ENCODE data around the gene AEBP2. TPM values are rescaled to one million over a fixed set of nuclear protein-coding genes. Genes with fewer than 3 reads are reported as not detected.

The AEBP2 gene
- total RNA-seq, 4 donors from 2014 or later: 27.9 to 57.5 (median 41.1) TPM

DNA sequence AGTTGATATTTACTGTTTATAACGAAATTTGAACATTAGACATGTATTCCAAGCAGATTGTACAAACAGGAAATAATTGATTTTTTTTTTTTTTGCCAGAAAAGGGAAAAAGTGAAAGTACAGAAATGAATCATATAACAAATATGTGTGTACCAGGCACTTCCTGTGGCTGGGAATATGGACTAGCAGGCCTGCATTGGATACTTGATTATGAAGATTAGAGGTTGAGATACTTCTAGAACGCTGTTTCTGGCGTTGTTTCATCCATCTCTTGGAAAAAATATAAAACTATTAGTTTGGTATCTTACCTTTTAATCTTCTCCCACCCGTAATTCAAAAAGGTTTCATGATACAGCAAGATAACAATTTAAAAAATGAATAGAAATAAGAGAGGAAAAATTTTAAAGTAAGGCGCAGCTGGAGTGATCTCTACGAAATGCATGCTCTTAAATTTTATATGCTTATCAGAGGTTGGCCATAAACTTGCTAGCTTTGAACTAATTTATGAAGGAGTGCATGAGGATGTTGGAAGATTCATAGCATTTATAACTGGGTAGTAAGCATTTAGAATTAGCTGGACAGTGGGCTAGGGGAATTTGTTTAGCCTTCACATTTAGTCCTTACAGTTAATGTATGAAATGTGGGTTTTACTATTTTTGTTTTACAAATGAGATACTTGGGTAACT is 90.8 kb downstream of the AEBP2 start:
- TF ChIP-seq POLR2A (IDR thresholded peaks at IDR 0.05): no peak
- TF ChIP-seq, protein P1, sequence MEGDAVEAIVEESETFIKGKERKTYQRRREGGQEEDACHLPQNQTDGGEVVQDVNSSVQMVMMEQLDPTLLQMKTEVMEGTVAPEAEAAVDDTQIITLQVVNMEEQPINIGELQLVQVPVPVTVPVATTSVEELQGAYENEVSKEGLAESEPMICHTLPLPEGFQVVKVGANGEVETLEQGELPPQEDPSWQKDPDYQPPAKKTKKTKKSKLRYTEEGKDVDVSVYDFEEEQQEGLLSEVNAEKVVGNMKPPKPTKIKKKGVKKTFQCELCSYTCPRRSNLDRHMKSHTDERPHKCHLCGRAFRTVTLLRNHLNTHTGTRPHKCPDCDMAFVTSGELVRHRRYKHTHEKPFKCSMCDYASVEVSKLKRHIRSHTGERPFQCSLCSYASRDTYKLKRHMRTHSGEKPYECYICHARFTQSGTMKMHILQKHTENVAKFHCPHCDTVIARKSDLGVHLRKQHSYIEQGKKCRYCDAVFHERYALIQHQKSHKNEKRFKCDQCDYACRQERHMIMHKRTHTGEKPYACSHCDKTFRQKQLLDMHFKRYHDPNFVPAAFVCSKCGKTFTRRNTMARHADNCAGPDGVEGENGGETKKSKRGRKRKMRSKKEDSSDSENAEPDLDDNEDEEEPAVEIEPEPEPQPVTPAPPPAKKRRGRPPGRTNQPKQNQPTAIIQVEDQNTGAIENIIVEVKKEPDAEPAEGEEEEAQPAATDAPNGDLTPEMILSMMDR (IDR thresholded peaks at IDR 0.05): no peak
- Histone ChIP-seq H3K9me3 (no peaks in the 10 kb centered on the region), H3K36me3 (no peaks in the 10 kb centered on the region), H3K4me1 (no peaks in the 10 kb centered on the region), H3K27me3 (no peaks in the 10 kb centered on the region), H3K4me3 (replicated peaks in 1 of 3) (no peak overlapping the region), H3K27ac (no peak overlapping the region)
- WGBS, 2 donors: 77 to 82% methylated on average over 6 of the region's 6 CpGs
- no peak for DNase-seq
- intact Hi-C loops (cut with DNase I): no loop called here

DNA sequence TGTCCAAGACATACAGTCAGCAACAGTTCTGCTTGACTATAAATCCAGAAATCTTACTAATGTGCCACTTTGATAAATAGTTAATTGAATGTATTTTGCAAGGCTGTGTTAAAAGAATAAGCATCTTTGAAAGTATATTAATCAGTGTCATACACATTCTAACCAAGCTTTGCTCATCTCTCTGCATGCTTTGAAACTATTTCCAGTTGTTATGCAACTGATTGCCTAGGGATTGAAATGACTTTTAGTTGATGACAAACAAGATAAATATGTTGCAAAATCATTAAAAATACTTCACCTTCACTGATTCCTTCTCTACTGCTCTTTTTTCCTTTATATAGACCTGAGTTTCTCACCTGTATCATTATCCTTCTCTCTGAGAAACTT is 91.3 kb downstream of the AEBP2 start:
- no peak overlapping the region for H3K4me3 ChIP-seq (replicated peaks in 1 of 3)
- no peaks in the 10 kb centered on the region for H3K9me3 ChIP-seq
- H3K4me1 ChIP-seq: no peaks in the 10 kb centered on the region
- TF ChIP-seq POLR2A (IDR thresholded peaks at IDR 0.05): no peak
- TF ChIP-seq, protein P1 (IDR thresholded peaks at IDR 0.05): no peak
- intact Hi-C loops (cut with DNase I): no loop called here
- no peaks in the 10 kb centered on the region for H3K36me3 ChIP-seq
- no peak overlapping the region for H3K27ac ChIP-seq
- no peaks in the 10 kb centered on the region for H3K27me3 ChIP-seq
- no peak for DNase-seq

DNA sequence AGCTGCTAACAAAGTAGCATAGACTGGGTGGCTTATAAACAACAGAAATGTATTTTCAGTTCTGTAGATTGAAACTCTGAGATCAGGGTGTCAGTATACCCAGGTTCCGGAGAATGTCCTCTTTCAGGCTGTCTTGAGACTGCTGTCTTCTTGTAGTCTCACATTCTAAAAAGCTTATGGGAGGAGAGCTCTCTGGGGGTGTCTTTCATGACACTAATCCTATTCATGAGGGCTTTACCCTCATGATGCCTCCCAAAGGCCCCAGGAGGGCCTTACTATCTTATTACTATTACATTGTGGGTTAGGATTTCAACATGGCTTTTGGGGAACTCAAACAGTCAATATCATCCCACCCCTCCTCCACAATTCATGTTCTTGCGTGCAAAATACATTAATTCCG is 94.3 kb downstream of the AEBP2 start:
- no peak overlapping the region for H3K27ac ChIP-seq
- intact Hi-C loops (cut with DNase I): no loop called here
- no peaks in the 10 kb centered on the region for H3K36me3 ChIP-seq
- H3K9me3 ChIP-seq: no peaks in the 10 kb centered on the region
- H3K4me1 ChIP-seq: no peaks in the 10 kb centered on the region
- no peak for TF ChIP-seq POLR2A (IDR thresholded peaks at IDR 0.05)
- TF ChIP-seq, protein P1 (IDR thresholded peaks at IDR 0.05): no peak
- H3K4me3 ChIP-seq (replicated peaks in 1 of 3): no peak overlapping the region
- no peak for DNase-seq
- WGBS, 2 donors: 96 to 97% methylated on average over 3 of the region's 3 CpGs
- no peaks in the 10 kb centered on the region for H3K27me3 ChIP-seq

GRCh38 chr12:19539071-19539470 is 99.8 kb downstream of the AEBP2 start:
- H3K27ac ChIP-seq: no peak overlapping the region
- H3K9me3 ChIP-seq: no peaks in the 10 kb centered on the region
- no peaks in the 10 kb centered on the region for H3K4me1 ChIP-seq
- intact Hi-C loops (cut with DNase I): no loop called here
- no peak for DNase-seq
- TF ChIP-seq POLR2A (IDR thresholded peaks at IDR 0.05): no peak
- TF ChIP-seq, protein P1 (IDR thresholded peaks at IDR 0.05): no peak
- no peaks in the 10 kb centered on the region for H3K36me3 ChIP-seq
- H3K4me3 ChIP-seq (replicated peaks in 1 of 3): no peak overlapping the region
- no peaks in the 10 kb centered on the region for H3K27me3 ChIP-seq

DNA sequence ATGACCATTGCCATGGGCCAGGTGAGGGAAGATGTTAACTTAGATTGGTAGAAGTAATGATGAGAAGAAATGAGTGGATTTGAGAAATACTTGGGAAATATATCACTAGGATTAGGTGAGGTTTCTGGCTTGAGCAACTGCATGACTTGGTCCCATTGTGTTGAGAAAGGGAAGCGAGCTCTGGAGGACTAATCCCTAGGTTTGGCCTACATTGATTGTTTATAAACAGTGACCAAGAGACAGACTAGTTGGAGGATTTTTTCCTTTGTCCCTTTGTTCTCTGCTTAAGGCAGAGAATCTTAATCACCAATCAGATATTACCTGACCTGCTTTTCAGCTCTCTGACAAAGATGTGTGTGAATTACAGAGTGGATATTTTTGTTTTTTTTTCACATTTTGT is 100.5 kb downstream of the AEBP2 start:
- Histone ChIP-seq H3K4me3 (replicated peaks in 1 of 3) (no peak overlapping the region), H3K27me3 (no peaks in the 10 kb centered on the region), H3K4me1 (no peaks in the 10 kb centered on the region), H3K27ac (no peak overlapping the region), H3K9me3 (no peaks in the 10 kb centered on the region), H3K36me3 (no peaks in the 10 kb centered on the region)
- no peak for DNase-seq
- no peak for TF ChIP-seq POLR2A (IDR thresholded peaks at IDR 0.05)
- TF ChIP-seq, protein P1 (IDR thresholded peaks at IDR 0.05): no peak
- intact Hi-C loops (cut with DNase I): no loop called here
- 91 to 100% methylated on average over 1 of the region's 1 CpG for WGBS, 2 donors
